Activated CD8-positive, alpha-beta memory T cell treated with anti-CD3 and anti-CD28 coated beads for 1 hour (primary cell): ENCODE measurements around the gene PHKG1.
"Not testable (repeated sequence)": the region's sequence is repeated elsewhere in the genome, so short reads cannot be mapped to it uniquely, and the experiment has no call there.

ENCODE experiments used
- DNase-seq, 2 donors: peaks; one replicate each; pipeline ENCODE4 v3.0.0-alpha.2; 2020; ENCODE audit warnings: low read depth in 1 of 2; ENCODE audit errors: extremely low read depth in 1 of 2

PHKG1 gene

GRCh38 chr7:56092789-56093531 lies at the start of gene PHKG1:
Gene PHKG1 (minus strand): TSS chr7:56092952. CDS start chr7:56088941, 4,011 bp downstream.
- DNase-seq = no peak

- DNase-seq = not testable (repeated sequence)
These were observed 38.3 kb upstream of the PHKG1 start for GRCh38 chr7:56131062-56131461.

DNA sequence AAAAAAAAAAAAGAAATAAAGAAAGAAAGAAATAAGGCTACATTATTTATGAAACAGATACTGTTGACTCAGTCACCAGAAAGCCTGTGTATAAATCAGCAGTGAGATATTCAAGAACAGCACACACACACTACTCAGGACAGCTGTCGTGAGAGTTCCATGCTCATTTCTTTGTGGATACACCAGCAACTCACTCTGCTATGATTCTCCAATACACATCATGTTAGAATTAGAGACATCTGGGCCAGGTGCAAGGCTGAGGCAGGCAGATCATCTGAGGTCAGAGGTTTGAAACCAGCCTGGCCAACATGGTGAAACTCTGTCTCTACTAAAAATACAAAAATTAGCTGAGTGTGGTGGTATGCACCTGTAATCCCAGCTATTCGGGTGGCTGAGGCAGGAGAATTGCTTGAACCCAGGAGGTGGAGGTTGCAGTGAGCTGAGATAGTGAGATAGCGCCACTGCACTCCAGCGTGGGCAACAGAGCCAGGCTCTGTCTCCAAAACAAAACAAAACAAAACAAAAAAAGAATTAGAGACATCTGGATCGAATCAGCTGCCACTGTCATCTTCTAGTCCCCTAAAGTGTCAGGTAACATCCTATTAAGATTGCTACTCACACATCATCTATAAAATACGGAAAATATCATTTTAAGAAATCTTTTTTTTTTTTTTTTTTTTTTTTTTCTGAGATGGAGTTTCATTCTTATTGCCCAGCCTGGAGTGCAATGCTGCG lies 34.7 kb upstream of the PHKG1 start:
- no peak for DNase-seq

DNA sequence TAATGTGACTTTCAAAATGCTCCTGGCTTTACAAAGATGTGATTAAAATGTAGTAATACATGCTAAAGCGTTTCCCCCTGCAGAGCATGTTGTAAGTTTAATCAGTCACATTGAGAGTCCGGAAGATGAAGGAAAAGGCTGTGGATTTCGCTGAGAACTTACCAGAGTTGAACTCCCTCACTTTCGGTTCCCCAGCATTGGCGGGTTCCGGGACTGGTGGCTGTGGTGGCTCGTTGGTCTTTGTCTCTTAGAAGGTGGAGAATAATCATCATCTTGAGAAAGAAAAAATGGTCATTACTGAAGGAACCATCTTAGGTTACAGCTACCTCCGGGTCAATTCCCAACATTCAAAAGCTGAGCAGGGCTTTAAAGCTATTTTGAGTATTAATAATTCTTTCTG lies 33.1 kb upstream of the PHKG1 start:
- DNase-seq = no peak

GRCh38 chr7:56124981-56125380 lies 32.2 kb upstream of the PHKG1 start:
- DNase-seq = no peak

DNA sequence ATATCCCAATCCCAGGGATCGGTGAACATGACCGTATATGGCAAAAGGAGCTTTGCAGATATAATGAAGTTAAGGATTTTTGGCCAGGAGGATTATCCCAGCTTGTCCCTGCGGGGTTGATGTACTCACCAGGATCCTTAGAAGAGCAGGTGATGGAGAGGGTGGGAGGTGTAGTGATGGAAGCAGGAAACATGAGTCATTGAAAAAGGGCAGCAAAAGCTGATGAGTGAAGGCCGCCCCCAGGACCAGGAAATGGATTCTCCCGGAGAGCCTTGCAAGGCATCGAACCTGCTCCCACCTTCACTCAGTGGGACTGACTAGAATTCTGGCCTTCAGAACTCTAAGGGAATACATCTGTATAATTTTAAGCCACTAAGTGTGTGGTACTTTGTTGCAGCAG lies 28.7 kb upstream of the PHKG1 start:
- no peak for DNase-seq

- no peak for DNase-seq
These were observed 23.2 kb upstream of the PHKG1 start, which contains the start of gene NUPR2 for GRCh38 chr7:56115852-56116538. Gene NUPR2 (minus strand): TSS chr7:56116417. CDS start chr7:56116314, 103 bp downstream.

DNA sequence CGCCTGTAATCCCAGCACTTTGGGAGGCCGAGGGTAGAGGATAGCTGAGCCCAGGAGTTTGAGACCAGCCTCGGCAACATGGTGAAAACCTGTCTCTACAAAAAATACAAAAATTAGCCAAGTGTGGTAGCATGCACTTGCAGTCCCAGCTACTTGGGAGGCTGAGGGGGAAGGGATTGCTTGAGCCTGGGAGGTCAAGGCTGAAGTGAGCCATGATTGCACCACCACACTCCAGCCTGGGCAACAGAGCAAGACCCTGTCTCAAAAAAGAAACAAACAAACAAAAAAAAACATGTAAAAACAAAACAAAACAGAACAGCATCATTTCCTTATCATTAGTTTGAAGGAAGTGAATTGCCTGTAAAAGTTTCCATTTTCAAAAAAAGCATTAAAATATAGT lies 19.5 kb upstream of the PHKG1 start:
- DNase-seq = not testable (repeated sequence)

GRCh38 chr7:56110611-56111010 lies 17.9 kb upstream of the PHKG1 start:
- no peak for DNase-seq

DNA sequence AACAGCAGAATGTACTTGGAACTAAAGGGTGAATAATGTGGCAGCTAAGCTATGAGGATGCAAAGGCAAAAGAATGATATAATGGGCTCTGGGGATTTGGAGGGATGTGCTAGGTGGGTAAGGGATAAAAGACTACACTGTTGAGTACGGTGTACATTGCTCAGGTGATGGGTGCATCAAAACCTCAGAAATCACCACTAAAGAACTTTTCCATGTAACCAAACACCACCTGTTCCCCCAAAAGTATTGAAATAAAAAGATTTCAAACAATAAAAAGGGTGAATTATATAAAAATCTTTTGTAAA lies 15.2 kb upstream of the PHKG1 start:
- no peak for DNase-seq

DNA sequence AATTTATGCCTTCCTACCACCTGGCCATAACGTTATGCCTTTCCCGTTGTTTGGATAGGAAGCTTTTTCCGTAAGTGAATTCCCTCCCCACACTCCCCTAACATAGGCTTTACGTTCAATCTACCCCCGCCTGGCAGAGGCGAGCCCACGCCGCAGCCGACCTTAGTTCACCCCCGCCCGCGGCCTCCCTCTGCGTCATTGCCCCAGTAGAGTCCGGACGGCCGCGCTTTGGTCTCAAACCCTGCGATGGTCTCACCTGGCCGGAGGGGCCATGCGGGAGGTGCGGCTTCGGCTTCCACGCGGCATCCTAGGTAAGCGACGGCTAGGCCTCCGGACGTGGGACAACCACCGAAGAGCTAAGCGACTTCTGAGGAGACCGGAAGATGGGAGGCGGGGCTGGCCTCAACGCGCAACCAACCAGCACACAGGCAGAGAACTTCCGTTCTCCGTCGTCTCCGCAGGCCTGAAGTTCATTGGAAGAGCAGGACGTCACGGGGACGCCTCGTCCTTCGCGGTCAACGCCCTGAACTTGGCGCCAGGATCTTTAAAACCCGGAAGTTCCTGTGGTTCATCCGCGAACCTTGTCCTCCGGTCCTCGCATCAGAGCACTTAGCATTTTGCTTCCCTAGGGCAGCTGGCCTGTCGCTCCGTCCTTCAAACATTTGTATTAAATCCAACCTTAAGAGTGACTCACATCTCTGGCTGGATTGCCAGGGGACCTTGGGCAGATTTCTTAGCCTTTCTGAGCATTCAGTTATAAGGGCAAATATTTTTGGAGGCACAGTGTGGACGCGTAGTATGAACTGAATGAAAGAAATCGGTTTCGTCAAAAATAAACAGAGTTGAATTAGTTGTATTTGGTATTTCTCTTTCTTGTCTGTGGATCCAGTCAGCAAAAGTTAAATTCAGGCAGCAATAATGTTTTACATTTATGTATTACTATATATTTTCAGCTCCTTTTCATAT lies 13.6 kb upstream of the PHKG1 start, which contains the start of gene CHCHD2:
TSS of gene CHCHD2 (minus strand) at position 369 of the 966 bp plus-strand sequence. CDS start at position 306, 63 bp downstream.
- DNase-seq = peak; percentile 74 to 82

DNA sequence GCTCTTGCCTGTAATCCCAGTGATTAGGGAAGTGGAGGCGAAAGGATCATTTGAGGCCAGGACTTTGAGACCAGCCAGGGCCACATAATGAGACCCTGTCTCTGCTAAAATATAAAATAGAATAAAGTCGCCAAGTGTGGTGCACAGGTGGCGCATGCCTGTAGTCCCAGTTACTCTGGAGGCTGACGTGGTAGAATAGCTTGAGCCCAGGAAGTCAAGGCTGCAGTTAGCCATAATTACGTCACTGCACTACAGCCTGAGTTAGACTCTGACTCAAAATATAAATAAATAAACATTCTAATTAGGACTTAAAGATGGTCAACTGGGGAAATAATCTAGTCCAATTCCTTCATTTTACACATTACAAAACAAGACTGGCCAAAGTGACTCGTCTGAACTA lies 12.8 kb upstream of the PHKG1 start:
- no peak for DNase-seq

GRCh38 chr7:56104138-56104537 lies 11.4 kb upstream of the PHKG1 start:
- DNase-seq = not testable (repeated sequence)

GRCh38 chr7:56099653-56100052 lies 6.9 kb upstream of the PHKG1 start:
- DNase-seq = no peak

DNA sequence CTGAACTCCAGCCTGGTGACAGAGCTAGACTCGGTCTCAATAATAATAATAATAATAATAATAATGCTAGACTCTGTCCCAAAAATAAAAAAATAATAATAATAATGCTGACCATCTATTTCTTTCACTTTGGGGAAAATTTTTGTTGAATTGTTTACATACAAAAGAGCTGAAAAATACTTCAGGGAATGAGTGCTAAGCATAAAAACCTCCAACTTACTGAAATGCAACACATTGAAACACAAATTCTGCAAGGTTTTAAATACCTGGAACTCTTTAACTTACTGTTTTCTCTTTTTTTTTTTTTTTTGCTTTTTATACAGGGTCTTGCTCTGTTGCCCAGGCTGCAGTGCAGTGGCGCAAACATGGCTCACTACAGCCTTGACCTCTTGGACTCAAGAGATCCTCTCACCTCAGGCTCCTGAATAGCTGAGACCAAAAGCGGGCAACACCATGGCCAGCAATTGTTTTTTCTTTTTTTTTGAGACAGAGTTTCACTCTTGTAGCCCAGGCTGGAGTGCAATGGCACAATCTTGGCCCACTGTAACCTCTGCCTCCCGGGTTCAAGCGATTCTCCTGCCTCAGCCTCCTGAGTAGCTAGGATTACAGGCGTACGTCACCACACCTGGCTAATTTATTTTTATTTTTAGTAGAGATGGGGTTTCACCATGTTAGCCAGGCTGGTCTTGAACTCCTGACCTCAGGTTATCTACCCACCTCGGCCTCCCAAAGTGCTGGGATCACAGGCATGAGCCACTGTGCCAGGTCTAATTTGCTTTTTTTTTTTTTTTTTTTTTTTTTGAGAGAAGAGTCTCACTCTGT lies 5.6 kb upstream of the PHKG1 start:
- not testable (repeated sequence) for DNase-seq

GRCh38 chr7:56097700-56098099 lies 4.9 kb upstream of the PHKG1 start:
- no peak for DNase-seq

- not testable (repeated sequence) for DNase-seq
These were observed 364 bp downstream of the PHKG1 start for GRCh38 chr7:56092388-56092787.

- DNase-seq = no peak
These were observed 1.2 kb downstream of the PHKG1 start for GRCh38 chr7:56091591-56091990.

GRCh38 chr7:56087445-56087844 lies 5.3 kb downstream of the PHKG1 start:
- no peak for DNase-seq

DNA sequence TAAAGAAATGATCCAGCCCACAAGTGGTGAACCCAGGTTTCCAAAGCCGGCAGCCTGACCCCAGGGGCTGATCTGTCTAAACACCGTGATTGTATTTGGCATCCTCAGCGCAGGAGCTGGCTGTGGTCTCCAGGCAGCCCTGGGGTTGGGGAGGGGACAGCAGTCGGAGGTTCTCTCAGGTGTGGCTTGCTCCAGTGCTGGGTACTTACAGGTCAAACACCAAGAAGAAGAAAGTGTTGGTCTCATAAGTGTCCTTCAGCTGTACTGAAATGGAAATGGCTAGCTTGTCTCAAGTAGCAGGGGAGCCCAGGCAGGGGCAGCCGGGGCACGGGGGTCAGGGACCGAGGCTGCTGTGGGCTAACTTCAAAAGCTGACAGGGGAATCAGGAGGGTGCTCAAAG lies 6.0 kb downstream of the PHKG1 start:
- no peak for DNase-seq
